Fibroblast of lung (primary cell): ENCODE measurements around the gene DNAL1. TPM values are rescaled to one million over a fixed set of nuclear protein-coding genes. Genes with fewer than 3 reads are reported as not detected.

Source experiments
- DNase-seq, 2 donors: peaks; one replicate each; pipeline versions ENCODE4 v3.0.0 to v3.0.0-alpha.2; 2010; ENCODE audit warnings: low read depth in 2 of 2
- H2AFZ ChIP-seq: 2 replicates; pipeline ENCODE4 v1.5.1; 2012; ENCODE audit warnings: low read length, control low read depth, inconsistent platforms
- H3K27ac ChIP-seq: 2 replicates; pipeline ENCODE4 v1.5.1; 2011; ENCODE audit warnings: low read length, control low read depth; ENCODE audit not compliant: insufficient read depth
- H3K27me3 ChIP-seq: 2 replicates; pipeline ENCODE4 v1.5.1; 2011; ENCODE audit warnings: mild to moderate bottlenecking, low read length; ENCODE audit not compliant: control insufficient read depth, insufficient read depth
- H3K36me3 ChIP-seq: 2 replicates; pipeline ENCODE4 v1.5.1; 2011; ENCODE audit warnings: low read length; ENCODE audit not compliant: control insufficient read depth, insufficient read depth
- H3K4me1 ChIP-seq: 2 replicates; pipeline ENCODE4 v1.5.1; 2011; ENCODE audit warnings: low read length; ENCODE audit not compliant: control insufficient read depth, insufficient read depth; ENCODE audit errors: extremely low read depth
- H3K4me2 ChIP-seq: 2 replicates; pipeline ENCODE4 v1.5.1; 2011; ENCODE audit warnings: low read length, control low read depth; ENCODE audit not compliant: insufficient read depth; ENCODE audit errors: extremely low read depth
- H3K4me3 ChIP-seq, 4 experiments: fragments of 200-600 bp in 1 of 4; sonication (generic) in 1 of 4; replicated peaks in 1 of 4; 2 replicates each; pipeline ENCODE4 v1.5.1; 2011 to 2016; ENCODE audit warnings: low read length in 4 of 4, low read depth in 3 of 4, mild to moderate bottlenecking in 3 of 4, control low read depth in 2 of 4, inconsistent platforms in 1 of 4, mixed read lengths in 1 of 4; ENCODE audit not compliant: insufficient read depth in 1 of 4; ENCODE audit errors: control extremely low read depth in 1 of 4
- H3K79me2 ChIP-seq: 2 replicates; pipeline ENCODE4 v1.5.1; 2012; ENCODE audit warnings: mild to moderate bottlenecking, low read length, inconsistent platforms; ENCODE audit not compliant: control insufficient read depth, insufficient read depth
- H3K9ac ChIP-seq: 2 replicates; pipeline ENCODE4 v1.5.1; 2011; ENCODE audit warnings: mild to moderate bottlenecking, low read length, control low read depth; ENCODE audit not compliant: insufficient read depth
- H3K9me3 ChIP-seq: 2 replicates; pipeline ENCODE4 v1.5.1; 2012; ENCODE audit warnings: low read depth, low read length; ENCODE audit not compliant: control insufficient read depth, insufficient read depth
- H4K20me1 ChIP-seq: 2 replicates; pipeline ENCODE4 v1.5.1; 2011; ENCODE audit warnings: low read length; ENCODE audit not compliant: control insufficient read depth, insufficient read depth; ENCODE audit errors: extremely low read depth
- CTCF ChIP-seq, 2 donors: IDR thresholded peaks in 1 of 2; conservative IDR thresholded peaks in 1 of 2; 1 replicate in 1 of 2; 2 replicates in 1 of 2; pipeline ENCODE4 v1.5.1; 2011 to 2012; ENCODE audit warnings: low read length in 2 of 2, control low read depth in 1 of 2, inconsistent platforms in 1 of 2, low read depth in 1 of 2, mild to moderate bottlenecking in 1 of 2
- EZH2 ChIP-seq: IDR thresholded peaks from 2 replicates; pipeline ENCODE4 v1.5.1; 2012; ENCODE audit warnings: low read length, control low read depth, mild to moderate bottlenecking; ENCODE audit errors: missing control alignments
- polyA plus RNA-seq, 2 donors: library from polyadenylated mRNA; depleted of rRNA in 1 of 2; stranded (reverse) in 1 of 2; unstranded in 1 of 2; fragments of >200 nt; gene quantifications; 2 replicates each; pipeline ENCODE4 v1.2.1, GENCODE V29; 2011 to 2012; ENCODE audit warnings: missing spikeins in 1 of 2
- total RNA-seq: library from RNA; depleted of rRNA; stranded (reverse); fragments of >200 nt; gene quantifications from 2 replicates; pipeline ENCODE4 v1.2.1, GENCODE V29; 2014

Gene DNAL1
- total and polyA plus RNA-seq, 2 donors (not counting 1 experiment from before 2014, with no cell fraction given): 5.3 to 11.3 TPM

DNA sequence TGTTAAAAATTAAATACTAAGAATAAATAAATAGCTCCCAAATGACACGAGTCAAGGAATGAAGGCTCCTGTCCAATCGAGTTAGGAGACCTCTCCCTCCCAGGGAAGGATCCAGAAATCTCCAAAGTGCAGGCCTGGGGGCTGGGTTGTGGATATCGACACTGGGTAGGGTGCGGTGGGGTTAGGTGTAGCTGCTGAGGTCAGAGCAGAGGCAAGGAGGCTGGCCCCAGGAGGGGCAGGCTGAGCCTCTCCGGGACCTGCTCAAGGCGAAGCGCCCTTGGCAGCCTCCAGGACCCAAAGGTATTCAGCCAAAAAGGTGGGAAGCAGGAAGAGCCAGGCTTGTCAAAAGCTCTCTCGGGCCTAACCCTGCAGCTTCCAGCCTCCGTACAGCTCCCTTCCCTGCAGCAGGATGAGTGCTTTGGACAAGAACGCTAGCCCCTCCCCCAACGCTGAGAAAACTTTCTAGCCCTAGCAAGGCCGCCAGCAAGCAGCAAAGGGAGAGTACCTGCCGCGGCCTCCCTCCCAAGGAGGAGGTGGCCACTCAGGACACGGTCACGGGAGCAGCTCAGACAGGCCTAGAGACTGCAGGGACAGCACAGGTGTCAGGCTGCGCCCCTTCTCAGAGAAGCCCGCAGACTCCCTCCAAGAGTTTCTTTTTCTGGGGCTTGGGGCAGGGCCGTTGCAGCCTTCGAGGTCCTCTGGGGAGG is 73.1 kb downstream of the DNAL1 start:
- Histone ChIP-seq H3K79me2 (peaks cover 14% of the 10 kb centered on the region), H3K27ac (no peak overlapping the region), H4K20me1 (no peaks in the 10 kb centered on the region), H3K4me1 (peaks cover 5% of the 10 kb centered on the region), H2AFZ (no peak overlapping the region), H3K4me3 (no peak overlapping the region), H3K9ac (no peak overlapping the region), H3K36me3 (peaks cover 35% of the 10 kb centered on the region), H3K9me3 (no peaks in the 10 kb centered on the region), H3K27me3 (no peaks in the 10 kb centered on the region), H3K4me2 (no peak overlapping the region)
- TF ChIP-seq EZH2 (no peak), CTCF (conservative IDR thresholded peaks at IDR 0.05 in 1 of 2, IDR thresholded peaks at IDR 0.05 in 1 of 2; ENCODE audit: low read depth in 1 of 2, low read length in 2 of 2) (no peak)
- peak; percentile 59 to 60 for DNase-seq

DNA sequence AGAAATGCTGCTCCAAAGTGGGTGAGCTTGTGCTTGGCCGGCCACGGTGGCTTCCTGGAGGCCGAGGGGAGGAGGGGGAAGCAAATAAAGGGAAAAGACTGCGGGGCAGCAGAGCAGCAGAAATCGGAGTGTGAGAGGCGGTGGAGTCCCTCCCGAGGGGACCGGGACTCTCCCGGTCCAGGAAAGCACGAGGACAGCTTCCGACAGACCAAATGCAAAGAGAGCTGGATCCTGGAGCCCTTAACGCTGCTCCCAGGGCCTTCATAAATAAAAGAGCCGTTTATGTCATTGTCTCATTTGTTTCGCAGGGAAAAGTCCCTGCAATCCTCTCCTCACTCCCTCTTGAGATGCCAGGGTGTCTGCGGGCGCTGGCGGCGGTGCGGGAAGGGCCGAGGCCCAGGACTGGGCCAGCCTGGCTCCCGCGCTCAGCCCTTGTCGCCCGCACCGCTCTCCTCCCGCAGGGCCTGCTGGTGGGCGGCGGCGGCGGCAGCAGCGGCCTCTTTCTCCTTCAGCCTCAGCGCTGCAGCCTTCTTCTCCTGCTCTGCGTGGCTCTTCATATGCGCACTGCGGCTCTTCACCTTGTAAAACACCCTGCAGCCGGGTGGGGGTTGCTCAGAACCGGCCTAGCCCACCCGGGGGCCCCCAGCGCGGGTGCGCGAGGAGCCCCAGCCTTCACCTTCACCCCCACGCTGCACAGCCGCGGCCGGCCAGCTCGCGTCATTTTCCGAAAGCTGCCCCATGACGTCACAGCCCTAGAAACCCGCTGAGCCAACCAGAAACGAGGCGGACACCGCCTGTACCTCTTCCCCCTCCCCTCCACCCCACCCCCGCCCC is 73.8 kb downstream of the DNAL1 start:
- Histone ChIP-seq H3K9me3 (no peaks in the 10 kb centered on the region), H4K20me1 (no peaks in the 10 kb centered on the region), H3K79me2 (peaks cover 7% of the 10 kb centered on the region), H3K4me1 (peaks cover 7% of the 10 kb centered on the region), H3K4me3 (no peak overlapping the region), H3K27me3 (no peaks in the 10 kb centered on the region), H3K36me3 (peaks cover 35% of the 10 kb centered on the region), H3K4me2 (no peak overlapping the region), H3K27ac (no peak overlapping the region), H2AFZ (no peak overlapping the region), H3K9ac (no peak overlapping the region)
- TF ChIP-seq CTCF (conservative IDR thresholded peaks at IDR 0.05 in 1 of 2, IDR thresholded peaks at IDR 0.05 in 1 of 2; ENCODE audit: low read depth in 1 of 2, low read length in 2 of 2): no peak
- TF ChIP-seq EZH2: no peak
- no peak for DNase-seq

DNA sequence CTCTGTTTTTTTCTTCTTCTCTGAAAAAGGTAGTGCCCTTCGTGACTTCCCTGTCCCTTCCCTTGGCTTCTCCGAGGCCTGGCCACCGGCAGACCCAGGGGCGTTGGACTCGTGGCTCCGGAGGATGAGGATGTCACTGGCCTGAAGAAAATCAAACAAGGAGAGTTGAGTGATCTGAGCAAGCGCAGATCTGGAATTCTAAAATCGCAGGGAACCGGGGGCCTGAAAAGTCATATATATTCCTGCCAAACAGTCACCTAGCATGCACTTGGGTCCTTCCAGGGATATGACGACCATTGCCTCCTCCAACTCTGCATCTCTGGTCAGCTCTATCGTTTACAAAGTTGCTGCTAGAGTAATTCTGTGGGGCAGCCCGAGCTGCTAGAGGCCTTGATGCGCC is 74.6 kb downstream of the DNAL1 start:
- no peak overlapping the region for H3K27ac ChIP-seq
- H3K9ac ChIP-seq: no peak overlapping the region

More for the DNA sequence above, 74.6 kb downstream of the DNAL1 start:
- peaks cover 35% of the 10 kb centered on the region for H3K36me3 ChIP-seq
- no peak overlapping the region for H2AFZ ChIP-seq
- H3K4me1 ChIP-seq: peaks cover 11% of the 10 kb centered on the region
- no peaks in the 10 kb centered on the region for H3K27me3 ChIP-seq
- H4K20me1 ChIP-seq: no peaks in the 10 kb centered on the region
- peaks cover 5% of the 10 kb centered on the region for H3K79me2 ChIP-seq
- no peaks in the 10 kb centered on the region for H3K9me3 ChIP-seq
- H3K4me3 ChIP-seq: no peak overlapping the region
- TF ChIP-seq EZH2 (no peak), CTCF (conservative IDR thresholded peaks at IDR 0.05 in 1 of 2, IDR thresholded peaks at IDR 0.05 in 1 of 2; ENCODE audit: low read depth in 1 of 2, low read length in 2 of 2) (no peak)
- no peak overlapping the region for H3K4me2 ChIP-seq
- no peak for DNase-seq
